ENCODE measurements around the gene LPP.
"Not testable (repeated sequence)": the region's sequence is repeated elsewhere in the genome, so short reads cannot be mapped to it uniquely, and the experiment has no call there.

Gene LPP

GRCh38 chr3:188608401-188608800, 454.4 kb downstream of the LPP start:
- no peak overlapping the region for H3K4me3 ChIP-seq (replicated peaks; ENCODE audit: low read depth, low read length)
- DNase-seq (ENCODE audit: extremely low read depth, low read depth), result no peak
- TF ChIP-seq CTCF (IDR thresholded peaks at IDR 0.05; ENCODE audit: low read depth, low read length, missing control alignments), result no peak

GRCh38 chr3:188613721-188614120, 459.8 kb downstream of the LPP start:
- H3K4me3 ChIP-seq (replicated peaks; ENCODE audit: low read depth, low read length); DNase-seq (ENCODE audit: extremely low read depth, low read depth): not testable (repeated sequence)

GRCh38 chr3:188617270-188617669, 463.3 kb downstream of the LPP start:
- TF ChIP-seq CTCF (IDR thresholded peaks at IDR 0.05; ENCODE audit: low read depth, low read length, missing control alignments), result no peak
- no peak overlapping the region for H3K4me3 ChIP-seq (replicated peaks; ENCODE audit: low read depth, low read length)
- no peak for DNase-seq (ENCODE audit: extremely low read depth, low read depth)

GRCh38 chr3:188617988-188618701, 464.2 kb downstream of the LPP start:
- DNase-seq (ENCODE audit: extremely low read depth, low read depth), result no peak
- TF ChIP-seq CTCF (IDR thresholded peaks at IDR 0.05; ENCODE audit: low read depth, low read length, missing control alignments), result no peak
- H3K4me3 ChIP-seq (replicated peaks; ENCODE audit: low read depth, low read length), result no peak overlapping the region

GRCh38 chr3:188620752-188621151, 466.8 kb downstream of the LPP start:
- TF ChIP-seq CTCF (IDR thresholded peaks at IDR 0.05; ENCODE audit: low read depth, low read length, missing control alignments), result no peak
- no peak for DNase-seq (ENCODE audit: extremely low read depth, low read depth)
- no peak overlapping the region for H3K4me3 ChIP-seq (replicated peaks; ENCODE audit: low read depth, low read length)

- no peak for TF ChIP-seq CTCF (IDR thresholded peaks at IDR 0.05; ENCODE audit: low read depth, low read length, missing control alignments)
- no peak overlapping the region for H3K4me3 ChIP-seq (replicated peaks; ENCODE audit: low read depth, low read length)
- no peak for DNase-seq (ENCODE audit: extremely low read depth, low read depth)
These were observed 470.4 kb downstream of the LPP start for GRCh38 chr3:188624384-188624783.

GRCh38 chr3:188624828-188625227, 470.9 kb downstream of the LPP start:
- DNase-seq (ENCODE audit: extremely low read depth, low read depth), result no peak
- no peak for TF ChIP-seq CTCF (IDR thresholded peaks at IDR 0.05; ENCODE audit: low read depth, low read length, missing control alignments)

More at GRCh38 chr3:188624828-188625227, 470.9 kb downstream of the LPP start:
- H3K4me3 ChIP-seq (replicated peaks; ENCODE audit: low read depth, low read length), result no peak overlapping the region
